NCI-H524 (cell line): Measurements from ENCODE around the gene ZBTB4.

Source experiments
- DNase-seq, 2 experiments: peaks; one replicate each; lab custom pipeline; 2025; lab: John Stamatoyannopoulos, UW

The ZBTB4 gene

DNA sequence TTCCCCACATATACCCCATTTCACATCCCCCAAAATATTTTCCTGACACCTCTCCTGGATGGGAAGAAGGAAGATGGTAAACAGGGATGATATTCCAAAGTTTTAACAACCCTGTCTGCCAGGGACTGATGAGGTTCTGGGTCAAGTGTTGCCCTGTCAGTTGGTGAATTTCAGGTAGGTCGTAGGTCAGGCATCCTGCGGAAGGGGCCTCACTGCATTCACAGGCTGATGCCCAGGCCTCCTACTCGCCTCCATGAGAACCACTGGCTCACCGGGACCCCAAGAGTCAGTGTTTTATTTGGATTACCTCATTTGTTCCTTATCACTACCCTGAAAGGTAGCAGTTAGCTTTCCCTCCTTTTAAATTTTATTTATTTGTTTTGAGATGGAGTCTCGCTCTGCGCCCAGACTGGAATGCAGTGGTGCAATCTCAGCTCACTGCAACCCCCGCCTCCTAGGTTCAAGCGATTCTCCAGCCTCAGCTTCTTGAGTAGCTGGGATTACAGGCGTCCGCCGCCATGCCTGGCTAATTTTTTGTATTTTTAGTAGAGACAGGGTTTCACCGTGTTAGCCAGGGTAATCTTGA is 10.5 kb downstream of the ZBTB4 start:
- DNase-seq = no peak

DNA sequence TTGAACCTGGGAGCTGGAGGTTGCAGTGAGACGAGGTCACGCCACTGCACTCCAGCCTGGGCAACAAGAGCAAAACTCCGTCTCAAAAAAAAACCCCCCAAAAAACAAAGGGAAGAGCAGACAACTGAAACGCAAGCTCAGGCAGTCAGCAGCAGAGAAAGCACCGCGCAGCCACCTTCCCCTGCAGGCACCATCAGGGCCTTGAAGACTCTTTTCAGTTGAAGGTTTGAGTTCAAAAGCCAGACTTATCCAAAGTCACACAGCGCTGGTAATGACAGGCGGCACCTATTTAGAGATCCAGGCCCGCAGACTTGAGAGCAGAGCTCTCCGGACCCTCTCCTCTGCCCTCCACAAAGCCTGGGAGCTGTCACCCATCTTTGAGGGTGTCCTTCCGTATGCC is 11.1 kb downstream of the ZBTB4 start:
- no peak for DNase-seq

DNA sequence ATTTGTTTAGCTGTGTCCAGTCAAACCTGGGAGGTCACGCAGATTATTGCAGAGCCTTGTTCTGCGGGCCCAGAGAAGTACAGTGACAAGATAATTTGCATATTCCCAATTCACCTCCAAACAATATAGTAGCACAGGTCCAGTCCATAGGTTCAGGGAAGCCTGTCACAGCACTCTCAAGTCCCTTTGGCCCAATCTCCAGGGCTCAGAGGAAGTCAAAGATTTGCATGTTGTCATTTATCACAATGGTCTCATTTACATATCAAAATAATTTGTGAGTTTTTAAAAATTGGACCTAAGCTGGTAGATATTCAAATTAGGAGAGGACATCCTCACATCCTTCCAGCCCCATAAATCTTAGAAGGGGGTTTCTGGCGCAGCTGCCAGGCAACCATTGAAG is 11.9 kb downstream of the ZBTB4 start:
- no peak for DNase-seq

DNA sequence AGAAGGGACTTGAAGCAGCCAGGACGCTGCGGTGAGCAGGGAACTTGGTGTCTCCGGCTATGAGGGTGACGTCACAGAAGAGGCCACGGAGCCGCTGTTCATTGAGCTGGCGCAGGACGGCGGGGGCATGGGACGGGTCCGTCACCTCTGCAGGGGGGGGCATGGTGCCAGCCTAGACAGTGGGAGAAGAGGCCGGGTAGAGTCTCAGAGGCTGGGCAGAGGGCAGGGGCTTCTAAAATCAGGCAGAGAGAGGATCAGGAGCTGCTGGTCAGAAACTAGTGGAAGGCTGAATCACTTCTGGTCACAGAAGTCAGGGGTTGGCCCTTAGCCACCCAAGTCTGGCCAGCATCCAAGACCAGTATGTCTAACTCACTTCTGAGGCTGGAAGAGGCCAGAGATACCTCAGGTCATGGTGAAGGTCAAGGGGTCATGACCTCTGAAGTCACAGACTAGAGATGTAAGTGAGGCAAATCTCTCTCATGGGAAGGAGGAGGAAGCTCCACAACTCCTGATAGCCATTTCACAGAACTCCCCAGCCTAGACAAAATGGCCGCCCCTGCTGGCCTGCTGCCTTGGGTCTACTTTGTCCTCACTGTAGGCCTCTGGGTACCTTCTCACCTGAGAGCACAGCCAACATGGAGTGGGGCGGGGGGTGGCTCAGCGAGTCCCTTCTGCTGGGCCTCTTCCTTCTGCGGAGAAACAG is 12.6 kb downstream of the ZBTB4 start:
- DNase-seq = no peak

DNA sequence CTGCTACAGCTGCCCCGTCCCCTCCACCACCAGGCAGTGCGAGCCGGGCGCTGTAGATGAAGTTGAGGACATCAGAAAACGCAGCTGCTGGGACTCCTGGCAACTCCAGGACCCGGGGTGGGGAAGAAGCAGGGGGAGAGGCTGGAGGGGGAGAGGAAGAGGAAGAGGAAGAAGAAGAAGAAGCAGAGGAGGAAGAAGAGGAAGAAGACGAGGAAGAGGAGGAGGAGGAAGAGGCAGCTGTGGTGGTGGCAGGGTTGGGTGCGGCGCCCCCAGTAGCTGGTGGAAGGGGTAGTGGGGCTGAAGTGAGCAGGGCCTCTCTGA is 13.2 kb downstream of the ZBTB4 start:
- no peak for DNase-seq

DNA sequence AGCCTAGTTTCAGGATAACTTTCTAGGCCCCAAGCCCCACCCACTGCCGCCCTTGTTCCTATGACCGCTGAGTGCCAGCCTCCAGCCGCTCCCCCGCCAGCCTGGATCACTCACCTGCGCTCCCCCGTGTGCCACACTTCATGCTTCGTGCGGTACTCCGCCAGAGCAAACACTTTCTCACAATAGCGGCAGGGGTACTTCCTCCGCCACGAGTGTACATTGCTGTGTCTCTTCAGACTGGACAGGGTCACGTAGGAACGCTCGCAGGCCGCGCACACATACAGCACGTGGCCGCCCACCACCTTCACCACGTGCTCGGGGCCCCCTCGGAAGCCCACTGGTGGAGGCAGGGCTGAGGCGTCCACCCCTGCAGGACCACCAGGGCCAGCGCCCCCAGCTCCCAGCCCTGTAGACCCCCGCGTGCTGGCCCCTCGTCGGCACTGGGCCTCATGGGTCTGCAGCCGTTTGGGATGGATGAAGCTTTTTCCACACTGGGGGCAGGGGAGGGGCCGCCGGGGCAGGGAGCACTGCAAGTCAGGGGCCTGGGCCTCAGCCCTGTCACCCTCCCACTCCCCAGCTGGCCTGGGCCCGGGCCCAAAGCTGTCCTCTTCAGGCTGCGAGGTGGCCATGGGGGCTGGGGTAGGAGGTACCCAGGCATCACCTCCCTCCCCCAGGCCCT is 13.7 kb downstream of the ZBTB4 start:
- DNase-seq = no peak

DNA sequence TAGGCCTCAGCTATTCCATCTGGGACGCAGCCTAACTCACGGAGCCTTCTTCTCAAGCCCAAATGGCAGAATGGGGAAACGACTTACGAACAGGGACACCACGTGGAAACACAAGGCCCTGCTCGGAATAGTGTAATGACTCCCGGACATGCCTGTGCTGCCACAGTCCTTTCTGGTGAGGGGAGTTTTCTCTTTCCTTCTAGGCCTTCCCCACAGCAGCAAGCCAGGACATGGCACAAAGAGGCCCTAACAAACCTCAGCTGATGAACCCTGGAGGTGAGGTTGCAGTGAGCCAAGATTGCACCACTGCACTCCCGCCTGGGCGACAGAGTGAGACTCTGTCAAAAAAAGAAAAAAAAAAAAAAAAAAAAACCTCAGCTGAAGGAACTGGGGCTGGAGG is 15.3 kb downstream of the ZBTB4 start:
- DNase-seq = no peak

DNA sequence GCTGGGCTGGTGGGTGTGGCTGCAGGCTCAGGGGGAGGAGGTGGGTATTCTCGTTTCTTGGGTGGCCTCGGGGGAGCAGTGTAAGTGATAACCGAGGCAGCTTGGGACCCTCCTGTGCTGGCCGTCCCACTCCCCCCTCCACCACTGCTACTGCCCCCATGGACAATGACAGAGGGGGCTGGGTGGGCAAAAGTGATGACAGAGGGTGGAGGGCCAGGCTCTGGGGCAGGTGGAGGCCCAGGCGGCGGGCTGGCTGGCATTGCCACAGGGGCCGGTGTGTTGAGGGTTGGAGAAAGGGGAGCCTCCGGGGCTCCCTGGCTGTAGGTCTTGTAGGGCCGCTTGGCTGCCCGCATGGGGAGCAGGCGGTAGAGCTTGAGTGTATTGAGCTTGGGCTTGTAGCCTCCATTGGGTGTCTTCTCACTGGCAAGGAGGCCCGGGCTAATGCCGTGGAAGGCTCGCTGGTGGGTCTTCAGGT is 16.0 kb downstream of the ZBTB4 start:
- DNase-seq = no peak

DNA sequence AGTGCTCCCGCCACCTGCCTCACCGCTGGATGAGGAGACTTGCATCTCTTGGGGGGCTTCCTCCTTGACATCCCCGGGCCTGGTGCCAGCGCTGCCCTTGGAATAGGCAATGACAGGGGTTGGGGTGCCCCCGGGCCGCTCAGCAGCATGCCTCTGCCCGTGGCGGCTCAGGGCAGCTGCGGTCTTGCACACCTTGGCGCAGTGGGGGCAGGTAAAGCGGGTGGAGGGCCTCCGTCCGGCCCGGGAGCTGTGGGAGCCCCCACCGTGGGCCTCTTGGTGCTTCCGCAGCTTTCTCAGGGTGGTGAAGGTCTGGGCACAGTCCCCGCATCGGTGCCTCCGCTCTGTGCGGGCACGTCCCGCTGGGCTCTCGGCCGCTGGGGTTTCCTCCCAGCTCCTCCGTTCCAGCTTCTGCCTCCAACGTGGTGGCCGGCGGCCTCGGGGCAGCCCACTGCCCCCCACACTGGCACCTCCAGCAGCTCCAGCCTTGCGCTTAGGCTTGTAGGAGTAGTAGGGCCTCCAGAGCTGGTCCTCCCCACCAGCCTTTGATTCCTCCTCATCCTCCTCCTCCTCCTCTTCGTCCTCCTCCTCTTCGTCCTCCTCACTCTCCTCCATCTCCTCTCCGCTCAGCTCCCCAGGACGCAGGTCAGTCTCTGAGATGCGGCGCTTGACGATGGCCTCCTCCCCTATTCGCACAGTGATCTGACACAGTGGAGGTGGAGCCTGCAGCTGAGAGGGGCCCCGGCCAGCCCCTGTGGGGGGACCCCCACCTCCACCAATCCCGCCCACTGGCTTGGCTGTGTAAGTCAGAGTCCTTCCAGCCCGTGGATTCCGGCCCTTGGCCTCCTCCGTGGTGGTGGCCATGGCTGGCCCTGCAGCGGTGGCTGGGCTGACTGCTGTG is 16.7 kb downstream of the ZBTB4 start:
- DNase-seq = no peak

DNA sequence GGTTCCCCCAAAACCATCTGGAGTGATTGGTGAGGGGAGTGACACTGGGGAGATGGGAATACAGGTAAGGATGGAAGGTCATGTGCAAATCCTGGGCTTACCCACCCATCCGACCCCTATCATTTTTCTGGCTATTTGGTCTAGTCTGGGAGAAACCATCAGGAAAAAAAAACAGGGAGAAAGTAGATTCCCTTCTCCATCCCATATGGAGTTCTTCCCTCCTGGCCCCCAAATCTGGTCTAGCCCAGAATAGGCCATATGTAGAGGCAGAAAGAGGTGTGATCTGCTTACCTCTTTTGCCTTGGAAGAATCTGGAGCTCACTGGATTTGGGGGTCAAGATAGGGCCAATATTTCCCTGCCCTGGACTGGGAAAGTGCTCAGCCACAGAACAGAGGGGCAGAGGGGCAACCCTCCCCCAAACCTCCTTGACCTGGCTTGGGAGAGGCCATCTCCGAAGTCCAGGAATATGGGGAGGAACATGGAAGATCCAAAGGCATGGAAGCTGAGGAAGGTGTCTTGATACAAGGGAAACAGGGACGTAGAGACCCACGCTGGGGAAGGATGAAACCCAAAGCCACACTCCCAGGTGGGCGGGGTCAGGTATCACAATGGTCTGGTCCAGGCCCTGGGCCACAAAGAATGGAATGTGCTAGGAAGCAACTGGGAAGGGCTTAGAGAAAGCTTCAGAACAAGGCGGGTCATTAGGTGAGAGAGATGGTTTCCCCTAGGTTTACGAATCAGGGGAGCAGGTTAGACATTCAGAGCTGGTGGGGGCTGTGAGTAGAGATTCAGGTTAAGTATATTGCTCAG is 18.4 kb downstream of the ZBTB4 start:
- no peak for DNase-seq

DNA sequence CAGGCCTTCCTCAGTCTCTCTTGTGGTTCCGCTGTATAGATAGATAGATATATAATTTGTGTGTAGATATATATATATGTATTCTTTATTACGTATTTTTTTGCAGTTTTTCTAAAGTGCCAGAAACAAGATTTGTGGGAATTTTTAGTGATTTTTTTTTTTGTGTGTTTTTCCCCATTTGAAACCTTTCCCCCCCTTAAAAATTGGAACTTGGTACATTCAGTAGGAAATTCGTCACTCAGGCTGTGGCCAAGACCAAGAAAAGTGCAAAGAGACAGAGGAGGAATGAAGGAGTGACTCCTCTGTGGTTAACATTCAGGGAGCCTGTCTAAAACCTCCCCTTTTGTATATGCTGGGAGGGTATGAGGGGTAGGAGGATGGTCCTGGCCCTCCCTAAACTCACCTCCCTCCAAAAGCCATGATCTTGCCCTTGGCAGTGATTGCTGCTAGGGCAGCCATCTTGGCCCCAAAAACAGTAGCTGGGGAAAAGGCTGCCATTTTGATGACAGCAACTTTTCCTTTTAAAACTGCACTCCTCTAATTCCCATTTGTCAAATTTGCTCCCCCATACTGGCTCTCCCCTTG is 19.4 kb downstream of the ZBTB4 start:
- DNase-seq = no peak

DNA sequence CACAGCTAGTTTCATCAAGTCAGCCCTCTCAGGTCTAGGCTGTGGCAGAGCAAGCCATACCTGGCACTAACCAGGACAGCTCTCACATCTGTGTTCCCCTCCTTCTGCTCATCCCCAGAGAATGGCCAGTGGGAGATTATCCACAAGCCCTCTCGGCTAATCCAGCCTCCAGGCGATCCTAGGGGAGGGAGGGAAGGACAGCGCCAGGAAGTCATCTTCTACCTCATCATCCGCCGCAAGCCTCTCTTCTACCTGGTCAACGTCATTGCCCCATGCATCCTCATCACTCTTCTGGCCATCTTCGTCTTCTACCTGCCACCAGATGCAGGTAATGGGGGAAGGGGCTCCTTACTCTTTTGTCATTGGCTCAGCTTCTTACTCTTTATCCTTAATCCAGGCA is 31.0 kb downstream of the ZBTB4 start:
- DNase-seq = no peak

DNA sequence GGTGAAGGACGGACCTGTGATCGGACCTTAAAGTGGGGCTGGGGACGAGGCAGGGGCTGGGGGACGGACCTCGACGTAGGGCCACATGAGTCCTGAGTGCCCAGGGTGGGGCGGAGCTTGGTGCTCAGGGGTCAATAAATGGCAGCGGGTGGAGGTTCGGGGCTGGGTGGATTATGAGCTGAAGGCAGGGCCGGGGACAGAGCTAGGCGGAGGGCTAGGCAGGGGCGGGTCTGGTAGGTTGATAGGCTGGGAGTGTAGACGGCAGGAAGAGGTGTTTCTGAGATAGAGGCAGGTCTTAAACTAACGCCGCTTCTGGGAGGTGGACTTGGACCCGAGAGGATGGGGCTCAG is 33.8 kb downstream of the ZBTB4 start:
- DNase-seq = no peak

DNA sequence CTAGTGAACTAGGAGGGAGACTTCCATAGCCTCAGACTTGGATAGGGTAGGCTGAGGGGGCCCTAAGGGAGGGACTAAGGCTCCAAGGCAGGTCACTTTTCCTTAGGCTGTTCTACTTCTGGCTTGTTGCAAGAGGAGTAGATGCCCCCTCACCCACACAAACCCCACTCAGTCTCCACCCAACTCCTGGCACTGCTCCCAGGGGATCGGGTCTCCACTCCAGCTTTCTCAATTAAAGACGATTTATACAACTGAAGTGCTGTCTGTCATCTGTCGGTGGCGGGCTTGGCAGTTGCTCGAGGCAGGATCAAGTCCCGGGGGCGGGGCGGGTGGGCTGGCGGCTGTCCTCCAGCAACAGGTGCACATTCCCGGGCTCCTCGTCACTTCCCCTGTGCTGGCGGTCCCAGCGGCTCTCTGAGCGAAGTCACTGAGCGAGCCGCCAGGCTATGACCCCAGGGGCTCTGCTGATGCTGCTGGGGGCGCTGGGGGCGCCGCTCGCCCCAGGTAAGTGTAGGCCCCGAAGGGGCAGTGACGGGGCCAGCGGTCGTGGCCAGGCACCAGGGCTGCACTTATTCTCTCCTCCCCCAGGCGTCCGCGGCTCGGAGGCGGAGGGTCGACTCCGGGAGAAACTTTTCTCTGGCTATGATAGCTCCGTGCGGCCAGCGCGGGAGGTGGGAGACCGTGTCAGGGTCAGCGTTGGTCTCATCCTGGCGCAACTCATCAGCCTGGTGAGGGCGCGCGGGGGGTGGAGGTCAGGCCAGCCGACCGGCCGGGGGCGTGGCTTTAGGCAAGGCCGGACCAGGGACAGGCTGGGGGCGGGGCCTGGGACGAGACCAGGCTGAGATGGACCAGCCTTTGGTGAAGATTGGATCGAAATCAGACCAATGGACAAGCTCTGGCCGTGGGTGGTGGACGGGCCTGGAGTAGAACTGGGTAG is 34.5 kb downstream of the ZBTB4 start, which contains the start of gene CHRNB1:
CHRNB1 (plus strand) TSS at position 380 of the 937 bp plus-strand sequence; CDS start at position 447, 67 bp downstream.
- peak; percentile 72 to 85 for DNase-seq

DNA sequence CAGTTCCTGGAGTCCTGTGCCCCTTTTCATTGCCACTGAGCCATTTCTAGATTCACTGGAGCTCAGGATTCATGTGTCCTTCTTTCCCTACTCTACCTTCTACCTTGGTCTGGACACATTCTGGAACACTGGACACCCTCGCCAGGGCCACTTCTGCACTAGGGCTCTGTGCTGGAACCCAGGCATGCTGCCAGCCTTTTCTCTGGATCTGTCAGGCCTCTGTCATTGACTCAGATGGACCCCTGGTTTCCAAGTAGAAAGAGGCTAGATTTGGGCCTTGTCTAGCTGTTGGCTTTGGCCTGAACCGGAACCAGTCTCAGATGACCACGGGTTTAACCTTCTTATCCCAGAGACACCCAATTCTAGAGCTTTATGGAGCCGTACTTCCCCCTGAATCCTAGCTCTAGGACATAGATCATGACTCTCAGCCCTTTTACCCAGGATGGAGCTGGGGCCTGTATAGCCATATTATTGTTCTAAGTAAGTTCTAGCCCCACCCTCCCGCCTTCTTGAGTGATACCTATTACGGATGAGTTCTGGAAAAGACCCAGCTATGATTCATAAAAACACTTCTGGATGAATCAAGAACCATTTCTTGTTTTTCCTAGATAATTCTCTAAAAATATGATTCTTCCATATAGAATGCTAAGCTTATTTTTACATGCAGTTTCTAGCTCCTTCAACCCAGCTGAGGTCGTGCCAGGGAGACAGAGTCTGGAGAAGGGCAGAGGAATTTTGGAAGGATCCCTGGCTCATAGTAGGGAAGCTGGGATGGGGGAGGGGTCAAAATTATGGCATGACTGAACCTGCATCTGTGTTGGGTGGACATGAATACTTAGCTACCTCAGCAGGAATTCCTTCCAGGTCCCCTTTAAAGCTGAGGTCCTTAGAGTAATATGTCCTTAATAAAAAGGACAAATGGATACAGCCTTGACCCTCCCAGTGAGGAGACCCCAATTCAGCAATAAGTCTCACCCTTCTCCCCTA is 35.6 kb downstream of the ZBTB4 start:
- DNase-seq = no peak

DNA sequence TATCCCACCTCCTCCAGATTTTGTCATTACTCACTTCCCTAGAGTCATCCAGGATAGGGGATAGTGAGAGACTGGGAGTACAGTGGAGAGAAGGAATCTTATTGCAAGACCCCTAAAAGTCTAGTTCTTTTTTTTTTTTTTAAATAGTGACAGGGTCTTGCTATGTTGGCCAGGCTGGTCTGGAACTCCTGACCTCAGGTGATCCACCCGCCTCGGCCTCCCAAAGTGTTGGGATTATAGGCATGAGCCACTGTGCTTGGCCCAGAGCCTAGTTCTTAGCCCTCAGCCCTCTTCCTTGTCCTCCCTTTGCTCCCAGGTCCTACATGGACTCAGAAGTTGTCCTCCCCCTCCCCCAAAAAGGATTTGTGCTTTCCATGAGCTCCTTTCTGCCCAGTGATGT is 37.3 kb downstream of the ZBTB4 start:
- DNase-seq = no peak

DNA sequence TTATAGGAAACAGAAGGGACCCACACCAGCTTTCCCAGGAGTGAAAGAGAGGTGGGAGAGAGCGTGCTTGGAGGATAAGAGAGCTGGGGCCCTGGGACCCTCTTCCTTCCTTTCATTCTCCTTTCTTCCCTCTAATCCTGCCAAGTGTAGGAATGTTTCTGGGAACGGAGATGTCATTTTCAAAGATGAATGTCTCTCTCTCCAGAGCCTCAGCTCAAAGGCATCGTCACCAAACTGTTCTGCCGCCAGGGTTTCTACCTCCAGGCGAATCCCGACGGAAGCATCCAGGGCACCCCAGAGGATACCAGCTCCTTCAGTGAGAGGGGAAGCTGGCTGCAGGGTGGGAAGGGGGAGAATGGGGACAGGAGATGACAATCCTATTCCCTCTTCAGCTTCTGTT is 38.2 kb downstream of the ZBTB4 start:
- no peak for DNase-seq

DNA sequence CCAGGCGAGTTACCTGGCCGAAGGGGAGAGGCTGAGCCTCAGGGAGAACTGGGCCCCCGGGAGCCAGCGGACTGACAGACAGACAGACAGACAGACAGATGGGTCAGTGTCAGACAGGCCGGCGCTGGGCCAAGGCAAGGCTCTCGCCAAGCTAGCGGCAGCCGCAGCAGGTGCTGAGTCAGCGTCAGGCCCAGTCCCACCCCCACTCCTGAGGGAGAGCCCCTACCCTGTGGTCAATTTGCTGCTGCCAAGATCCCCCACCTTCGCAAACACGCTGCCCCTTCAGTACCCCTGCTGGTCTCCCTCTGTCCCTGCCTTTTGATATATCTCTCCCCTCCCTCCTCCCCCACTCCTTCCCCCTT is 38.6 kb downstream of the ZBTB4 start:
- DNase-seq = peak in 1 of 2 experiments; percentile 35
